Astrocyte (in vitro differentiated cells and primary cell): Measurements from ENCODE around the gene TPM2. TPM values are rescaled to one million over a fixed set of nuclear protein-coding genes. Genes with fewer than 3 reads are reported as not detected.

Experiments
- DNase-seq: peaks from one replicate; pipeline ENCODE4 v3.0.0-alpha.2; 2010; ENCODE audit warnings: low read depth
- FAIRE-seq: peaks from 2 replicates; lab custom pipeline; 2011; peaks lifted over from hg19 to GRCh38; lab: Jason Lieb, UNC
- H2AFZ ChIP-seq: 2 replicates; pipeline ENCODE4 v1.6.0; 2012; ENCODE audit warnings: low read depth, low read length, inconsistent platforms
- H3K27ac ChIP-seq: 2 replicates; pipeline ENCODE4 v1.5.1; 2011; ENCODE audit warnings: low read depth, low read length, inconsistent platforms
- H3K27me3 ChIP-seq: 2 replicates; pipeline ENCODE4 v1.6.0; 2011; ENCODE audit warnings: low read length, inconsistent platforms; ENCODE audit not compliant: insufficient read depth
- H3K36me3 ChIP-seq: 2 replicates; pipeline ENCODE4 v1.5.1; 2011; ENCODE audit warnings: low read length, inconsistent platforms; ENCODE audit not compliant: insufficient read depth
- H3K4me1 ChIP-seq: 2 replicates; pipeline ENCODE4 v1.5.1; 2011; ENCODE audit warnings: low read length, inconsistent platforms; ENCODE audit not compliant: insufficient read depth
- H3K4me2 ChIP-seq: 2 replicates; pipeline ENCODE4 v1.6.0; 2012; ENCODE audit warnings: low read length, inconsistent platforms
- H3K4me3 ChIP-seq: 2 replicates; pipeline ENCODE4 v1.5.1; 2011; ENCODE audit warnings: low read depth, mild to moderate bottlenecking, low read length, inconsistent platforms; ENCODE audit not compliant: insufficient read depth
- H3K79me2 ChIP-seq: 2 replicates; pipeline ENCODE4 v1.6.0; 2012; ENCODE audit warnings: mild to moderate bottlenecking, low read length, inconsistent platforms; ENCODE audit not compliant: insufficient read depth
- H3K9ac ChIP-seq: 2 replicates; pipeline ENCODE4 v1.6.0; 2012; ENCODE audit warnings: mild to moderate bottlenecking, low read length, inconsistent platforms
- H3K9me3 ChIP-seq: 2 replicates; pipeline ENCODE4 v1.5.1; 2012; ENCODE audit warnings: low read depth, mild to moderate bottlenecking, low read length, inconsistent platforms; ENCODE audit not compliant: insufficient read depth
- H4K20me1 ChIP-seq: 2 replicates; pipeline ENCODE4 v1.6.0; 2012; ENCODE audit warnings: low read length, inconsistent platforms; ENCODE audit not compliant: insufficient read depth
- H3K27ac Mint-ChIP-seq: one replicate; pipeline ENCODE4 v1.8.0; 2021; ENCODE audit warnings: mild to moderate bottlenecking, mixed read lengths; ENCODE audit not compliant: unreplicated experiment
- H3K27me3 Mint-ChIP-seq: one replicate; pipeline ENCODE4 v1.8.0; 2021; ENCODE audit warnings: low read depth, mixed read lengths; ENCODE audit not compliant: unreplicated experiment
- H3K36me3 Mint-ChIP-seq: one replicate; pipeline ENCODE4 v1.8.0; 2021; ENCODE audit warnings: low read depth, mixed read lengths; ENCODE audit not compliant: unreplicated experiment
- H3K4me1 Mint-ChIP-seq: one replicate; pipeline ENCODE4 v1.8.0; 2021; ENCODE audit warnings: low read depth, mixed read lengths; ENCODE audit not compliant: unreplicated experiment
- H3K4me3 Mint-ChIP-seq: one replicate; pipeline ENCODE4 v1.8.0; 2021; ENCODE audit warnings: mild to moderate bottlenecking, moderate library complexity, mixed read lengths; ENCODE audit not compliant: unreplicated experiment
- H3K9me3 Mint-ChIP-seq: one replicate; pipeline ENCODE4 v1.8.0; 2021; ENCODE audit warnings: mild to moderate bottlenecking, mixed read lengths; ENCODE audit not compliant: unreplicated experiment
- EZH2 ChIP-seq: IDR thresholded peaks from 2 replicates; pipeline ENCODE4 v1.6.1; 2012; ENCODE audit warnings: mild to moderate bottlenecking, low read length, inconsistent platforms; ENCODE audit not compliant: insufficient read depth
- total RNA-seq: library from RNA; stranded (reverse); gene quantifications from 2 replicates; pipeline ENCODE4 v1.2.1, GENCODE V29; 2021
- TF ChIP-seq, protein P1 (sequence below): IDR thresholded peaks from 2 replicates; pipeline ENCODE4 v1.5.1; 2011; ENCODE audit warnings: low read depth, mild to moderate bottlenecking, inconsistent platforms, low read length, moderate library complexity; ENCODE audit not compliant: insufficient read depth

Gene TPM2
- total RNA-seq, 1 donor from 2014 or later = 2,001 TPM

DNA sequence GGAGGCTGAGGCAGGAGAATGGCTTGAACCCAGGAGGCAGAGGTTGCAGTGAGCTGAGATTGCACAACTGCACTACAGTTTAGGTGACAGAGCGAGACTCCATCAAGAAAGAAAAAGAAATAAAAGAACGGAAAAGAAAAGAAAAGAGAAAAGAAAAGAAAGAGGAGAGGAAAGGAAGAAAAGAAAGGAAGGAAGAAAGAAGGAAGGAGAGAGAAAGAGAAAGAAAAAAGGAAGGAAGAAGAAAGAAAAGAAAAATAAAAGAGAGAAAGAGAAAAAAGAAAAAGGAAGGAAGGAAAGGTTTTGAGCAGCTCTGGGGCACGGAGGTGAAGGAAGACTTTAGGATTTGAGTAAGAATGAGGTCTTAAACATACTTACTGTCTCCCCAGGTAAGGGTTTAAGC lies 23.9 kb upstream of the TPM2 start:
- Mint-ChIP-seq H3K4me1 (peaks cover 12% of the 10 kb centered on the region), H3K9me3 (no peaks in the 10 kb centered on the region), H3K27ac (no peak overlapping the region), H3K36me3 (peaks cover 40% of the 10 kb centered on the region), H3K4me3 (no peak overlapping the region), H3K27me3 (no peaks in the 10 kb centered on the region)
- TF ChIP-seq, protein P1, sequence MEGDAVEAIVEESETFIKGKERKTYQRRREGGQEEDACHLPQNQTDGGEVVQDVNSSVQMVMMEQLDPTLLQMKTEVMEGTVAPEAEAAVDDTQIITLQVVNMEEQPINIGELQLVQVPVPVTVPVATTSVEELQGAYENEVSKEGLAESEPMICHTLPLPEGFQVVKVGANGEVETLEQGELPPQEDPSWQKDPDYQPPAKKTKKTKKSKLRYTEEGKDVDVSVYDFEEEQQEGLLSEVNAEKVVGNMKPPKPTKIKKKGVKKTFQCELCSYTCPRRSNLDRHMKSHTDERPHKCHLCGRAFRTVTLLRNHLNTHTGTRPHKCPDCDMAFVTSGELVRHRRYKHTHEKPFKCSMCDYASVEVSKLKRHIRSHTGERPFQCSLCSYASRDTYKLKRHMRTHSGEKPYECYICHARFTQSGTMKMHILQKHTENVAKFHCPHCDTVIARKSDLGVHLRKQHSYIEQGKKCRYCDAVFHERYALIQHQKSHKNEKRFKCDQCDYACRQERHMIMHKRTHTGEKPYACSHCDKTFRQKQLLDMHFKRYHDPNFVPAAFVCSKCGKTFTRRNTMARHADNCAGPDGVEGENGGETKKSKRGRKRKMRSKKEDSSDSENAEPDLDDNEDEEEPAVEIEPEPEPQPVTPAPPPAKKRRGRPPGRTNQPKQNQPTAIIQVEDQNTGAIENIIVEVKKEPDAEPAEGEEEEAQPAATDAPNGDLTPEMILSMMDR = no peak
- TF ChIP-seq EZH2 = no peak
- Histone ChIP-seq H4K20me1 (peaks cover 90% of the 10 kb centered on the region), H3K9me3 (no peaks in the 10 kb centered on the region), H3K36me3 (peaks cover 85% of the 10 kb centered on the region), H3K27me3 (no peaks in the 10 kb centered on the region), H3K4me3 (no peak overlapping the region), H3K4me1 (no peaks in the 10 kb centered on the region), H3K9ac (no peak overlapping the region), H2AFZ (no peak overlapping the region), H3K27ac (no peak overlapping the region), H3K4me2 (no peak overlapping the region), H3K79me2 (peaks cover 60% of the 10 kb centered on the region)
- DNase-seq (no peak), FAIRE-seq (no peak)

DNA sequence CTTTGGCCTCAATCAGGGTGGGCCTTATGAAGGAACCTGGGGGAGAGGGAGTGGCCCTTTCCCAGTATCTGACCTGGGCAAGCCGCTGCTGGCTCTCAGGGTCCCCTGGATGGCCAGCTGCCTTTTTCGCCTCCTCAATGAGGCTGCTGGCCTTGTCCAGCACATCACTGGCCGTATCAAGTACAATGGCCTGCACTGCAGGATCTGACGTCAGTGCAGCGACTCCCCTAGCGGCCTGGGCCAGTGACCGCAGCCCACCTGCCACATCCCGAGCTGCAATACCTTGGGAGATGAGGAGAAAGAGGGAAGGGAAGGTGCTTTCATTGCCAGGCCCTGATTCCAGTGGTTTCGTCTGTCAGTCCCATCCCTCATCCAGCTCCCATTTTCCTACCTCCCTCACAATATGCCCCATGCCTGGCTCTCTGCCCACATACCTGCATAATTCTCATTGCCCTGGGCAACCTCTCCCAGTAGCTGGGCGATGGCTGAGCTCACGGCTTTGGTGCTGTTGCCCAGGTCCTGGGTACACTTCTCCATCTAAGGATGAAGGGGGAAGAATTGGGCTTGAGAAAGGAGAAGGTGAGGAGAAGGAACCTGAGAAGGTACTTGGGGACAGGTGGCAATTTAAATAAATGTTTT lies 23.2 kb upstream of the TPM2 start:
- no peak overlapping the region for H3K27ac Mint-ChIP-seq
- no peaks in the 10 kb centered on the region for H3K9me3 ChIP-seq
- H3K79me2 ChIP-seq = peaks cover 59% of the 10 kb centered on the region
- no peaks in the 10 kb centered on the region for H3K4me1 ChIP-seq
- peaks cover 90% of the 10 kb centered on the region for H4K20me1 ChIP-seq
- no peak overlapping the region for H3K4me3 ChIP-seq
- no peaks in the 10 kb centered on the region for H3K9me3 Mint-ChIP-seq
- no peak overlapping the region for H2AFZ ChIP-seq
- no peak overlapping the region for H3K27ac ChIP-seq
- DNase-seq (no peak), FAIRE-seq (no peak)
- no peak overlapping the region for H3K4me2 ChIP-seq
- no peaks in the 10 kb centered on the region for H3K27me3 Mint-ChIP-seq
- H3K36me3 ChIP-seq = peaks cover 85% of the 10 kb centered on the region
- peaks cover 39% of the 10 kb centered on the region for H3K36me3 Mint-ChIP-seq
- no peaks in the 10 kb centered on the region for H3K27me3 ChIP-seq
- TF ChIP-seq EZH2 = no peak
- TF ChIP-seq, protein P1 = no peak
- H3K4me1 Mint-ChIP-seq = peaks cover 12% of the 10 kb centered on the region
- H3K9ac ChIP-seq = no peak overlapping the region
- H3K4me3 Mint-ChIP-seq = no peak overlapping the region
